GM21381 (cell line): ENCODE measurements around the gene SLC25A23.

Experiments used
- ATAC-seq: cut with Tn5 transposase; IDR thresholded peaks from one replicate; pipeline ENCODE4 v1.9.1; 2021; ENCODE audit warnings: mild to moderate bottlenecking, moderate library complexity; ENCODE audit not compliant: unreplicated experiment

Gene SLC25A23

DNA sequence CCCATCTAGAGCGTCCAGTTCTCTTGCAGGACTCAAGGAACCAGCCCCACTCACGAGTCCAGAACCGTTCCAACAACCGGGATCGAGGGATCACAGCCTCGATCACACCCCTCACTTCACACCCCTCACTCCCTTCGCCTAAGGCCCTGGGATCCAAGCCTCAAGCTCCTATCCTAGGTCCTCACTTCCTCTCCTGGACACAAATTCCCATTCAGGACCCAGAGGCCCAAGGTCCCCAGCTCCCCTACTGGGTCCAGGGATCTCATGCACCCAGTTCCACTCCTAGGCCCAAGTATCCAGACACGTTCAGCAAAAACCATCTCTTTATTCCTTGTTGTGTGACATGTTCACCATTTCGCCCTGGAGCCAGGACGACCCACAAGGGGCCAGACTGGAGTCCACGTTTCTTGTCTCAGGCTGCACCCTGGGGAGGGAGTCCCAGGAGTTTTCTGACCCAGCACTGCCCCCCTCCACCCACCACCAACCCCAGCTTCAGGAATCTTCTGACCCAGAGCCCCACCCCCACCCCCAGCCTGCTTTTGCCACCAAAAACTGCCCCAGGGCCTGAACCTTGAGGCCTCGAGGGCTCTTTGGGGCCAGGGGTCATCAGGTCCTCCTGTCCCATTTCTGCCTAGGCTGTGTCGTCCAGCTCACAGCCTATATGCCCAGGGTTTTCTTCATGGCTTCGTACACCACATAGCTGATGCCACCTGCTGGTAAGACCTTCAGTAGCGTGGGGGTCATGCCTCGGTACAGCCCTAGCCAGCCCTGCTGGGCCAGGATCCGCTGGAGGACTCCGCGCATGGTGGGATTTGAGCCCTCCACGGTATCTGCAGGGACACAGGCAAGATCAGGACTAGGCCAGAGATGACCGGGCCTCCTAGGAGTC, 33.6 kb downstream of the SLC25A23 start:
- ATAC-seq, result no peak

DNA sequence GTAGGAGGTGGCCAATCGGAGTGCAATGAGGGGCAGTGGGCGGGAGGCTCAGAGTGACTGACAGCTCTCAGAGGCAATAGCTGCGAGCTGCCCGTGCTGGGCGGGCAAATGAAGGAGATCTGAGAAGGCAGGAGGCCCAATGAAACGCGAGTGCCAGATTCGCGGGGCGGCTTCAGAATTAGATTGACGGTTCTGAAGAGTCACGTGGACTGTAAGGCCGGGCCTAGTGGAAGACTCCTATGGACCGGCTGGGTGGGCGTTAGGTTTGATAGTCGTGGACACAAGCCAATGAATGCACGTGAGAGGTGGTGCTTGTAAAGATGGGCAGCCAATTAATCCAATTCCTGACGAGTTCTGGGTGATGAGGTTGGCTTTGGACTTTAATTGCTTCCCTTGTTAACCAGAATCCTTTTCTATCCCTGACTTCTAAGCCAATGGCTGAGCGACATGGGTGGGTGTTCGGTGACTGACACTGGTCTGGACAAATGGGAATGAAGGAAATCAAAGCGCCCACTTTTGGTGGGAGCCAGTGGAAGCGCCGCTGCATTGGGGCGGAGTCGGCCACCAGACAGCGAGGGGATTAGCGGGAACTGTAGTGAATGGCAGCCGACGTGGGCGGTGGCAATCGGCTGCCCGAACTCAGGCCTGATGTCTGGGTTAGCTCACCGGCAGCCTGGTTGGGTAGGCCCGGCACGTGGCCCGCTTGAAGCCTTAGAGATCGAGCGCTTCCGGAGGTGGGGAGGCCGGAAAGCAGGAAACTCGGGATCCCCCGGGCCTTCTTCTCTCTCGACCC, 34.5 kb downstream of the SLC25A23 start:
- peak; percentile 79 for ATAC-seq

DNA sequence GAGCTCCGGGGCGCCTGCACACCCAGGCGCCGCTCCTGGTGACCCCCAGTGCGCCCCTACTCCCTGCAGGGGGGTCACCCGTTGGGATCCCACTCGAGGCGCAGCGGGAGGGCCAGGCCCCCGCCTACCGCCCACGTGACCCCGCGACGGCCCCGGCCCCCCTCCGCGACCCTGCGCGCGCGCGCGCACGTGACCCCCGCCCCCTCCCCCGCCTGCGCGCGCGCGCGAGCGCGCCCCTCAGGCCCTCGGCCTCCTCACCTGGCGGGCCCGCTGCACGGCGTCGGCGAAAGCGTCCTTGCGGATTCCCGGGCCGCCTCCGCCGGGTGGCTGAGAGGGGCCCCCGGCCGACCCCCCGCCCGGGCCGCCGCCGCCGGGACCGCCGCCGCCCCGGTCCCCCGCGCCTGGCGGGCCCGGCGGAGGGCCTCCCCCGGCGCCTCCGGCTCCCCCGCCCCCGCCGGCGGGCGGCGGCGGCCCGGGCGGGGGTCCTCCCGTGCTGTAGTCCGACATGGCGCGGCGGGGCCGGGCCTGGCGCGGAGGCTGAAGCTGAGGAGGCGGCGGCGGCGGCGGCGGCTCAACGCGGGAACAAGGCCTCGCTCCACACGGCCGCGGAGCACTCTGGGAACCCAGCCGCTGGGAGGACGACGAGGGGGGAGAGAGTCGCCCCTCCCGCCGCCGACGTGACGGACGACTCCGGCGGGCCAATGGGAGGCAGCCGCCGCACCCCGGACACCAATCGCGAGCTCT, 35.2 kb downstream of the SLC25A23 start, which contains the start of gene KHSRP:
TSS of gene KHSRP (minus strand) at position 617 of the 744 bp plus-strand sequence. CDS start at position 507, 110 bp downstream.
- ATAC-seq, result no peak

DNA sequence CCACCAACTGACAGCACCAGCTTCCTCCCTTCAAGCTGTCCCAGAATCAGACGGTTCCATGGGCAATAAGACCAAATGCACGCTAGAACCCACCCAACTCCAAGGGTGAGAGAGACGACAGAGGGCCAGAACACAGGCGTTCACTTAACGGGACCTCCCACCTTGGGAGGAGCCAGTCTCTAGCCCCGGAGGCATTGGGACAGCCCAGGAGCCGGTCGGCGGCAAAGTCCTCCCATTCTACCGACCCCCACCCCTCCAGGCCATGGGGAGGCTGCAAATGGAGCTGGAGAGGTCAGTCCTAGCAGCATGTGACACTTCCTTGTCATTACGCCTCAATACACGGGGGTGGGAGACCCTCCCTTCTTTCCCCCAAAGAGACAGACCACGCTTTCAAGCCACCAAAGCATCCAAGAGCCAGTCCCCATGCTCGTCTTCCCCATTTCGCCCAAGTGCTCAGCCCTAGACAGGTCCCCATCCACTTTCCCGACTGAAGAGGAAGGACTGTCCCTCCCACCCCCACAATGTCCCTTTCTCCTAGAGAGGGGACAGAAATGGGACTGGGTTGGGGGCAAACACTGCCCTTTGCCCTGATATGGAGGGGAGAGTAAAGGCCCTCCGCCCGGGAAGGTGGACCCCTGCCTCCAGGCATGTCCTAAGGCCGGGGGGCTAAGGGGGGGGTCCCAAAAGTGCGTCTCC, 35.9 kb downstream of the SLC25A23 start:
- no peak for ATAC-seq

DNA sequence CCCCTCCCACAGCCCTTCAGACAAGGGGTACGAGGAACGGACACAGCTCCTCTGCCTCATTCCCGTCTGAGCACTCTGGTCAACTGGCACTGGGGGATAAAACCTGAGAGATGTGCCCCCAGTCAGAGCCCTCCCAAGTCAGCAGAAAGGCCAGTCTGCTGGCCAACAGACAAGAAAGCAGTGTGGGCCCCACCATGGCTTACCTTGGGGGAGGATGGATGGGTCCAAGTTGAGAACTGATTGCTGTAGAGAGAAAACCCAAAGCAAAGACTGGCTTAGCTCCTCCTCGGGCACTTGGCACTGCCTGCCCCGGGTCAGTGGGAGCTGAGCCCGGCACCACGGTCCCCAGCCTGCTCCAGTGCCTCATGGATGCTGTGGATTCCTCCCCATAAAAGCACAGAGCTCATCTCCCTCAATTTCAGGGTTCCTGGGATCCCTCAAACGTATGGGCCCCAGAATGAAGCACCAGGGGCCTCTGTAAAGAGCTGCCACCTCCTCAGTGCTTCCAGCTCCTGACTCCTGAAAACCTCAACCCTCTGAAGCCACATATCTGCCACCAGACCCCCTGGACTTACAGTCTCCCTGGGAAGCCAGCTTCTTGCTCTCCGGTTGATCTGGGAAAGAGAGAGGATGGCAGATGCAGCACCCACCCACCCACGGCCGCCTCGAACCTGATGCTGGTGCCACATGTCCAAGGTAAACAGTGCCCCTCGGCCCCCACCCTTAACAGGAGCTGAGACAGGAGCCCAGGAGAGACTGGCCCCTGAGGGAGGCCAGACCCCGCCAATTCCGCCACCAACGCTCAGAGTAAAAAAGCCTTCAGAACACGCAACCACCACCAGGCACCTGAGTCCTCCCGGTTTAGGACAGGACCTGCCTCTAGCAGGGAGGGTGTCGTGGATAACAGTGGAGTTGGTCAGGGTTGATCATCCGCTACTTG, 38.2 kb downstream of the SLC25A23 start:
- no peak for ATAC-seq

DNA sequence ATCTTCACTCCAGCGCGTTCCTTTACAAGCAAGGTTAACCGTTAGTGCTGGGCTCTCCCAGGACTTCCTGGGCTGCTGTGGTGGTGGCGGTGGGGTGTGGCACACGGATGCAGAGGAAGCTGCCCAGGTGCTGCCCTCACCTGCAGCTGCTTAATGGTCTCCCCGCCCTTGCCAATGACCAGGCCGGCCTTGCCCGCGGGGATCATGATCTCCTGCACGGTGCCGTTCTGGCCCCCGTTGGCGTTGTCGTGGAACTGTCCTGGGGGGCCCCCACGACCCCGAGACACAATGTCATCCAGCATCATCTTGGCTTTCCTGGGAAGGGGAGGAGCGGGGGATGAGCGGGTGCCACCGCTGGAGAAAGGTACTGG, 41.0 kb downstream of the SLC25A23 start:
- no peak for ATAC-seq

DNA sequence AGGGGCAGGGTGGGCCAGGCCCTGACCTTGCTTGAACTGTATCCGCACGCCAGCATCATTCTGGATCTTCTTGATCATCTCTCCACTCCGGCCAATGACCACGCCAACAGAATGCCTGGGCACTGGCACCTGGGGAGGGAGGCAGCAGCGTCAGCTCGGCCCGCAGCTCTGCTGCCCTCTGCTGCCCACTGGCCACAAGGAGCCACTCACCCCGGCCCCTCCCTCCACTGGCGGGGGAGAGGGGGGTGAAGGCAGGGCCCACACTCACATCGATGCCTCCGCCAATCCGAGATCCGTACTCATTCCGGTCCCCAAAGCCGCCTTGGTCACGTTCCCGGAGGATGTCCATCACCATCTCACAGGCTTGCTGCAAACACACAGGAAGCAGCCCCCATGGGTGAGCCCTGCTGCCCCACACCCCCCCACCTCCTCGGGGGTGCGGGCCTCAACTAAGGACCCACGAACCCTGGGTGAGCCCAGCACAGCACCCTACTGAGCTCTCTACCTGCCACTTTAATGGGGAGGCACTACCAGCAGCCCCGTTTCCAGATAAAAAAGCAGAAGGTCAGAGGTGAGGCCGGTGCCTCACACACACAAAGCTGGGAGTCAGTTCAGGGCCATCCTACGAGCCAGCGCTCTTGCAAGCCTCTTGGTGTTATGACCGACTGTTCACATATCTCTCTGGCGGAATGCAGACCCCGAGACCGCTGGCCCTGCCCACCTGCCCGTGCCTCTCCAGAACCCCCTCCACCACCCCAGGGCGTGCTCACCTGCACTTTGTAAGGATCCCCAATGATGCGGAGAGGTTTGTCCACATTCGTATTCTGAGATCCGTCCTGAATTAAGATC, 41.7 kb downstream of the SLC25A23 start:
- ATAC-seq, result no peak

DNA sequence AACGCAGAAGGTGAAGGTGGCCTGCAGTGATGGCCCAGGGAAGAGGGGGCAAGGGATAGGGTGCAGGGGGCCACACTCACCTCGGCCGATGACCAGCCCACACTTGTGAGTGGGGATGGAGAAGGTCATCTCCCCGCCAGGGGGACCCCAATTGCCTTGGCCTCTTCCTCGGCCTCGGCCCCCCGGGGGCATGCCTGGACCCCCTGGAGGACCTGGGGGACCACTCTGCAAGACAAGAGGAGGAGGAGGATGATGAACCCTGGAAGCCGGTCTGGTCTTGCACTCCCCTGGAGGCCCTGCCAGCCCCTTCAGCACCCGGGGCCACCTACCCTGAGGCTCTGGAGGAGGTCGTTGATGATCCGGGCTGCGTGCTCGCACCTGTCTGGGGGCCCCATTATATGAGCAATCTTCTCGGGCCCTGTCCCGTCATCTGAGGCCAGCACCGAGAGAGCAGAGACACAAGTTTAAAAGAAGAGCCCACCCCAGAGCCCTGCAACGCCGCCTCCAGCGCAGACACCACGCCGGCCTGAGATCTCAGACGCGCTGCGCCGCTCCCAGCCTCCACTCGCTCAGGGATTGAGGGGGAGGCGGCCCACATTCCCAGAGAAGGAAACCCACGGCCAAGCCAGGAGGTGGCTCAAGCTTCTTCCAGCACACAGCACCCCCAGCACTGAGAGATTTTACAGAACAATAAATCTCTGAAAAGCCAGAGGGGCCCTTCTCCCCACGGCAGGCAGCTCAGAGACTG, 42.8 kb downstream of the SLC25A23 start:
- ATAC-seq, result no peak

DNA sequence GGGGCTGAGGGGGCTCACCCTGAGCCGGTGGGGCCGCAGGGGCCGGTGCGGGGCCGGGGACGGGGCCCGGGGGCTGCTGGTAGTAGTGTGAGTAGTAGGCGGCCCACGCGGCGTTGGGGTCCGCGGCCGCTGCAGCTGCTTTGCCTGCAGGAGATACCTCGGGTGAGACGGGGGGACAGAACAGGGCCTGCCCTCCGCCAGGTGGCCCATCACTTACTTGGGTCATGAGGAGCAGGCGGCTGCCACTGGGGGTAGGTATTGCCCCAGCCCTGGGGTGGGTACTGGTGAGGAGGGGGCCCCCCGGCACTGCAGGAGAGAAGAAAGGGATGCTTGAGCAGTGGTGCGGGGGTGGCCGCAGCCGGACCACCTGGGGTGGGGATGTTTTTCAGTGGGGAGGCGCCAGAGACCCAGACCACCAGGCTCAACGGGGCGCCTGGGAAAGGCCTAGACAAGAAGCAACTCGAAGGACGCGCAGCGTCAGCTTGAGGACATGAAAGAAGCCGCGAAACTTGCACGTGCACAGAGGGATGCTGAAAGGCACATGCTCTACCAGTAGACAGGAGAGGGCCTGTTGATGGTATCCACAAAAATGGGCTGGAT, 43.9 kb downstream of the SLC25A23 start:
- no peak for ATAC-seq

DNA sequence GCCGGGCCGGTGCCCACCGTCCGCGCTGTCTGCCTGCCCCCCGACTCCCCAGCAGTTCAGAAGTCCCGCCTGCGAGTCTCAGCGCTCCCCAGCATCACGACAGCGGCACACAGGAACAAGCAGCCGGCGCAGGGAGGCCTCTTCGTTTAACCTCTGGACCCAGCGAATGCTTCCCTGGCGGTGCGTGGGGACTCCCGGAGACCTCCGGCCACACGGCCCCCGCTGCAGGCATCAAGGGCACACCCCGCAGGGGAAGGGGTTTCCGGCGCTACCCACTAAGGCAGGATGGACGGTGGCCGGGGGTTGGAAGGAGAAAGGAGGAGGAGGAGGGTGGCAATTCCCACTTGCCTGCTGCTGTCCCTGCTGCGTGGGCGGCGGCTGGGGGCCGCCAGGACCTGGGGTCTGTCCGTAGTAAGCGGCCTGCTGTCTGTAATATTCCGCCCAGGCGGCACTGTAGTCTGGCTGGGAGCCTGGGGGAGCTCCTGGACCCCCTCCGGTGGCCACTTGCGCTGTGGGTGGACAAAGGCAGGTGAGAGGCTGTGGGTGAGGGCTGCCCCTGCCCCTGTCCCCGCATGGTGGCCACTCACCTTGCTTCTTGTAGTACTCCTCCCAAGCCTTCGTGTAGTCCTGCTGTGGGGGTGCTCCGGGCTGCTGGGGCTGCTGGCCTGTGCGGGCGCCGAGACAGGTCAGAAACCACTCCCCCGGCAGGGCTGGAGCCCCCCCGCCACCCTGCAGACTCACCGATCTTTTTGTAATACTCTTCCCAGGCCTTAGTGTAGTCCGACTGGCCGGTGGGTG, 44.6 kb downstream of the SLC25A23 start:
- no peak for ATAC-seq

DNA sequence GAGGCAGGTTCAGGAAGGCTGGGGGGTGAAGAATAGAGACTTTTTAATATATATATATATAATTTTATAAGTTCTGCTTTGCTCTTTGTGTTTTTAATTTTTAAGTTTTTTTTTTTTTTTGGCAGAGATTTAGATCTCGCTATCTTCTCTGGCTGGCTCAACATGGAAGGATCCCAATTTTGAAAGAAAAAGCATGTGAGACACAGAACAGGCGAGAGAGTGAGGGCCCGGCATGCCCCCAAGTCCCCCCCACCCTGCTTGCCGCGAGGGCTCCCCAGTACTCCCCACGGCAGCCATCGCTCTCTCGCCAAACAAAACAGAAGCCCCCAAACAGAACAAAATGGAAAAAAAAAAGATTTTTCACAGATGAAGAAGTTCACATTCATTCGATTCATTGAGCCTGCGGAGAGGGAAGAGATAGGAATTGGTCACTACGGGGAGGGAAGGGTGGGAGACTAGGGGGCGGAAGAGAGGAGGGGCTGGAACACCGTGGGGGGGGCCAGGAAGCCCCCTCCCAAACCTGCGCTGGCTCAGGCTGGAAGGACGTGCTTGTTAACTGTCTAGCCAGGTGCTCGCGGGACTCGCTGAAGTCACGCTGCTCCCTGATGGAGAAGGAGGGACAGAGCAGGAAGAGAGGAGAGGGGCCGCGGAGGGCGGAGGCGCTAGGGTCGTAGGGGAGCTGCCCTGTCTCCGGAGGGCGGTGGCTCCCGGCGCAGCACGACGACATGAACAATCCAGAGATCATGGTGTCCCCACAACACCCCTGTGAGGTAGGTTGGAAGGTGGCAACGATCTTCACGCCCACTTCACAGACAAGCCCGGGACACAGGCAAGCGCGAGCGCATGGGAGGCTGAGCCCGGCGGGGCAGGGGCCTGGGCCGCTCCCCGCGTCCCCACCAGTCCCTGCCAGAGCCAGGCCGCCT, 45.6 kb downstream of the SLC25A23 start:
- no peak for ATAC-seq

DNA sequence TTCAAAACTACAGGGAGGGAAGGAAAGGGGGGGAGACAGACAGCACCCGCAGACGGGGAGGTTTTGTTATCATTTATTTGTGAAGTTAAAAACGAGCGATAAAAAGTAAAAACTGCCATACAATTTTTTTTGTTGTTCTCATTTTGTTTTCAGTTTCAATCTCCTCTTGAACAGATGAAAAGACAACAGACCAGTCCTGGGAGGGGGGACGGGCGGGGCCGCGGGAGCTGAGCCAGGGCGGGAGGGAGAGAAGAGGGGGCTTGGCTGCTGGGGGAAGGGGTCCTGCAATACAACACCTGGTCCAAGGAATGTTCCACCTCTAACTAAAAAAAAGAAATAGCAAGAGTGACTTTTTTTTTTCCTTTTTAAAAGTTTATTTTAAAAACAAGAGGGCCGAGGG, 46.3 kb downstream of the SLC25A23 start:
- ATAC-seq, result no peak

DNA sequence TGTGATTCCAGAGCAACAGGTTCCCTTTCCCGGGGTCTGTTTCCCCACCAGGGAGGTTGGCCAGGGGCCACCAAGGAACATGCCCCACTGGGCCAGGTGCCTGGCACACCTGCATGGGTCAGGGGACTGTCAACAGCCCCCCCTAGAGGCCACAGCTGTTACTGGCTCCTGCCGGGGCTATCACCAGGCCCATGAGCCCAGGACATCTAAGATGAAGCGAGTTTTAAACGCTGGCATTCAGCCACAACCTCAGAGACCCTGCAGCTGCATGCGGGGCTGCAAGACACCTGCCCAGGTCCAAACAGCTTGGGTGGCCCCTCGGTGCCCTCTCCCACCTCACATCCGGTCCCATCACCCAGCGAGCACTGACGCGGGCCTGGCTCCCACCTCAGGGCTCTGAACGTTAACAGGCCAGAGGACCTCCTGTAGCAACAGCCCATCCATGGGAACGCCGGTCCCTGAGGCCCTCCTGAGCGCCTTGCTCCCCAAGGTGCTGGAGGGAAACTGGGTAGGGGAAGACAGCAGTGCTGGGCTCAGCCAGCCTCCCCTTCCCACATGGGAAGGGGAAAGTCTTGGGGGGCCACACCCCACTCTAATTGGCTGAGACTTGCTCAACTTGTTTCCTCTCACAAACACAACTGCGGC, 47.0 kb downstream of the SLC25A23 start:
- no peak for ATAC-seq

DNA sequence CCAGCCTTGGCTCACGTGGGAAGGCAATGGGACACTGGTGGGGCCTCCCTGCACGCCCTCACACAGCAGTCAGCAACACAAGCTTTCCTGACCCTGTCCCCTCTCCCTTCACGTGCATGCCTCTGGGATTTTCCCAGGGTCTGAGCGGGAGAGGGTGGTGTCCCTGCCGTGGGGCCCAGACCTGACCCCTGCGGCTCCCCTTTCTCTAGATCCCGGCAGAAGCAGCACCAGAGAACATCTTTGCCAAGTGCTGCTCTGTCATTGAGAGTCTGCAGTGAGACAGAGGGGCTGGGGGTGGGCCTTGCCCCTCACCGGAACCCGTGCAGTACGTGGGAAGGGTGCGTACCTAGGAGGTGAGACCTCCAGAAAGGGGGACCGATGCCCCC, 47.5 kb downstream of the SLC25A23 start:
- no peak for ATAC-seq

DNA sequence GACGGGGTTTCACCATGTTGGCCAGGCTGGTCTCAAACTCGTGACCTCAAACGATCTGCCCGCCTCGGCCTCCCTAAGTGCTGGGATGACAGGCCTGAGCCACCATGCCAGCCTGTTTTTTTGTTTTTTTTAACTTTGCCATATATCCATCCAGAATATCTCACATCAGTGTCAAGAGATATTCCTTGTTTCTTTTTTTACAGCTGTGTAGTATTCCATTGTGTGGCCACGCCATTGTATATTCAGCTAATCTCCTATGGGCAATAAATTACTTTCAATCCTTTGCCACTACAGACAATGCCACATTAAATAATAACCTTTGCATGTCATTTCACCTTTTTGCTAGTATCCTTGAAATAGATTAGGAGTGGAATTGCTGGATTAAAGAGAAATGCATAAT, 50.2 kb downstream of the SLC25A23 start:
- no peak for ATAC-seq
